DMS114 treated with DMSO at 0.1 percent for 48 hours (cell line): ENCODE data around the gene ESR1.
"Not testable (repeated sequence)": the region's sequence is repeated elsewhere in the genome, so short reads cannot be mapped to it uniquely, and the experiment has no call there.

Experiments
- DNase-seq: peaks from one replicate; lab custom pipeline; 2025; ENCODE audit not compliant: unreplicated experiment; lab: John Stamatoyannopoulos, UW

The ESR1 gene

GRCh38 chr6:151885234-151885633, 77.8 kb downstream of the ESR1 start:
- DNase-seq: no peak

- no peak for DNase-seq
Measured at GRCh38 chr6:151891524-151891923, 84.0 kb downstream of the ESR1 start.

GRCh38 chr6:151894426-151894825, 86.9 kb downstream of the ESR1 start:
- not testable (repeated sequence) for DNase-seq

- not testable (repeated sequence) for DNase-seq
Measured at GRCh38 chr6:151899221-151899620, 91.7 kb downstream of the ESR1 start.

- not testable (repeated sequence) for DNase-seq
Measured at GRCh38 chr6:151899796-151900195, 92.3 kb downstream of the ESR1 start.

GRCh38 chr6:151900256-151900655, 92.8 kb downstream of the ESR1 start:
- DNase-seq: no peak

GRCh38 chr6:151901009-151901411, 93.5 kb downstream of the ESR1 start:
- no peak for DNase-seq

GRCh38 chr6:151904631-151905030, 97.1 kb downstream of the ESR1 start:
- no peak for DNase-seq

- DNase-seq: no peak
Measured at GRCh38 chr6:151905072-151905471, 97.6 kb downstream of the ESR1 start.

- DNase-seq: no peak
Measured at GRCh38 chr6:151905854-151906253, 98.4 kb downstream of the ESR1 start.

- DNase-seq: no peak
Measured at GRCh38 chr6:151911401-151911800, 103.9 kb downstream of the ESR1 start.

- DNase-seq: no peak
Measured at GRCh38 chr6:151914484-151914883, 107.0 kb downstream of the ESR1 start.

- DNase-seq: no peak
Measured at GRCh38 chr6:151916075-151916474, 108.6 kb downstream of the ESR1 start.

GRCh38 chr6:151916680-151917164, 109.2 kb downstream of the ESR1 start:
- DNase-seq: no peak

GRCh38 chr6:151917531-151918329, 110.2 kb downstream of the ESR1 start:
- DNase-seq: no peak

- no peak for DNase-seq
Measured at GRCh38 chr6:151940307-151940706, 132.8 kb downstream of the ESR1 start.

- no peak for DNase-seq
Measured at GRCh38 chr6:151948002-151948743, 140.7 kb downstream of the ESR1 start.

GRCh38 chr6:151958332-151958731, 150.8 kb downstream of the ESR1 start:
- DNase-seq: no peak

GRCh38 chr6:151959086-151959485, 151.6 kb downstream of the ESR1 start:
- no peak for DNase-seq

- DNase-seq: no peak
Measured at GRCh38 chr6:151961809-151962208, 154.3 kb downstream of the ESR1 start.

GRCh38 chr6:151962246-151962846, 154.9 kb downstream of the ESR1 start:
- DNase-seq: no peak

GRCh38 chr6:151963001-151963400, 155.5 kb downstream of the ESR1 start:
- DNase-seq: no peak
